HepG2 (cell line): ENCODE data around the gene RNF213. TPM values are rescaled to one million over a fixed set of nuclear protein-coding genes. Genes with fewer than 3 reads are reported as not detected.

ENCODE experiments used
- ATF7-NPFF ChIP-seq: sonication (generic); formaldehyde crosslinking; IDR thresholded peaks from 2 replicates; pipeline ENCODE4 v1.8.1; 2023; ENCODE audit warnings: mild to moderate bottlenecking, low read depth, missing genetic modification reagents, moderate library complexity
- CBFB ChIP-seq: sonication (generic); formaldehyde crosslinking; IDR thresholded peaks from 2 replicates; pipeline ENCODE4 v1.4.0; 2020; ENCODE audit warnings: missing genetic modification reagents
- NFAT5 ChIP-seq: sonication (generic); formaldehyde crosslinking; IDR thresholded peaks from 2 replicates; pipeline ENCODE4 v1.4.0; 2020; ENCODE audit warnings: missing genetic modification reagents
- TFE3 ChIP-seq: IDR thresholded peaks from 2 replicates; pipeline ENCODE4 v1.6.1; 2016
- TGIF2 ChIP-seq: IDR thresholded peaks from 2 replicates; pipeline ENCODE4 v1.6.1; 2016; ENCODE audit warnings: control low read depth, missing compliant biosample characterization
- TSC22D2 ChIP-seq: sonication (generic); formaldehyde crosslinking; IDR thresholded peaks from 2 replicates; pipeline ENCODE4 v1.5.1; 2020; ENCODE audit warnings: missing genetic modification reagents, mild to moderate bottlenecking, borderline replicate concordance
- ZBTB2 ChIP-seq: sonication (generic); formaldehyde crosslinking; IDR thresholded peaks from 2 replicates; pipeline ENCODE4 v1.8.0; 2022; ENCODE audit warnings: low read depth, missing genetic modification reagents
- ZBTB37 ChIP-seq: sonication (generic); formaldehyde crosslinking; IDR thresholded peaks from 2 replicates; pipeline ENCODE4 v1.4.0; 2020; ENCODE audit warnings: mild to moderate bottlenecking, missing genetic modification reagents
- ZNF121 ChIP-seq: sonication (generic); formaldehyde crosslinking; IDR thresholded peaks from 2 replicates; pipeline ENCODE4 v1.5.0; 2020; ENCODE audit warnings: mild to moderate bottlenecking, missing genetic modification reagents
- ZNF17 ChIP-seq: sonication (generic); formaldehyde crosslinking; IDR thresholded peaks from 2 replicates; pipeline ENCODE4 v1.5.0; 2020; ENCODE audit warnings: mild to moderate bottlenecking, missing genetic modification reagents
- ZNF292 ChIP-seq: sonication (generic); formaldehyde crosslinking; IDR thresholded peaks from 2 replicates; pipeline ENCODE4 v1.8.1; 2022; ENCODE audit warnings: mild to moderate bottlenecking, low read depth, missing genetic modification reagents, borderline replicate concordance
- ZNF296 ChIP-seq: sonication (generic); formaldehyde crosslinking; conservative IDR thresholded peaks from 2 replicates; pipeline ENCODE4 v1.5.0; 2020; ENCODE audit warnings: mild to moderate bottlenecking, missing genetic modification reagents
- ZNF567 ChIP-seq: sonication (generic); formaldehyde crosslinking; IDR thresholded peaks from 2 replicates; pipeline ENCODE4 v1.8.1; 2023; ENCODE audit warnings: mild to moderate bottlenecking, missing genetic modification reagents, borderline replicate concordance
- ZNF644 ChIP-seq: IDR thresholded peaks from 2 replicates; pipeline ENCODE4 v1.6.1; 2016; ENCODE audit warnings: low read depth
- polyA plus RNA-seq, 8 experiments: library from polyadenylated mRNA; depleted of rRNA in 3 of 8; stranded (reverse) in 7 of 8; unstranded in 1 of 8; fragments of >200 nt; fragmentation: Illumina TruSeq in 4 of 8; extraction: Trizol in 4 of 8; gene quantifications; 2 replicates each; pipeline versions ENCODE4 v1.2.1 to v1.2.3, GENCODE V29; 2011 to 2016; ENCODE audit warnings: low read depth in 4 of 8, missing spikeins in 1 of 8, mixed read lengths in 1 of 8; ENCODE audit not compliant: insufficient read depth in 1 of 8
- total RNA-seq, 5 experiments: library from RNA; depleted of rRNA; stranded (reverse); fragments of >200 nt; fragmentation: Illumina TruSeq; extraction: Trizol; gene quantifications; 2 replicates each; pipeline ENCODE4 v1.2.3, GENCODE V29; 2016; ENCODE audit warnings: low read depth in 1 of 5
- TF ChIP-seq, protein P1 (sequence below): IDR thresholded peaks from 2 replicates; pipeline ENCODE4 v1.6.1; 2018; ENCODE audit warnings: missing genetic modification reagents
- TF ChIP-seq, protein P2 (sequence below): sonication (generic); formaldehyde crosslinking; IDR thresholded peaks from 2 replicates; pipeline ENCODE4 v1.4.0; 2020; ENCODE audit warnings: missing genetic modification reagents

The RNF213 gene
- total and polyA plus RNA-seq, 2 of the 13 experiments (the other 11 are each of a cell fraction or from before 2014, with no cell fraction given): 38.6 to 38.7 TPM

DNA sequence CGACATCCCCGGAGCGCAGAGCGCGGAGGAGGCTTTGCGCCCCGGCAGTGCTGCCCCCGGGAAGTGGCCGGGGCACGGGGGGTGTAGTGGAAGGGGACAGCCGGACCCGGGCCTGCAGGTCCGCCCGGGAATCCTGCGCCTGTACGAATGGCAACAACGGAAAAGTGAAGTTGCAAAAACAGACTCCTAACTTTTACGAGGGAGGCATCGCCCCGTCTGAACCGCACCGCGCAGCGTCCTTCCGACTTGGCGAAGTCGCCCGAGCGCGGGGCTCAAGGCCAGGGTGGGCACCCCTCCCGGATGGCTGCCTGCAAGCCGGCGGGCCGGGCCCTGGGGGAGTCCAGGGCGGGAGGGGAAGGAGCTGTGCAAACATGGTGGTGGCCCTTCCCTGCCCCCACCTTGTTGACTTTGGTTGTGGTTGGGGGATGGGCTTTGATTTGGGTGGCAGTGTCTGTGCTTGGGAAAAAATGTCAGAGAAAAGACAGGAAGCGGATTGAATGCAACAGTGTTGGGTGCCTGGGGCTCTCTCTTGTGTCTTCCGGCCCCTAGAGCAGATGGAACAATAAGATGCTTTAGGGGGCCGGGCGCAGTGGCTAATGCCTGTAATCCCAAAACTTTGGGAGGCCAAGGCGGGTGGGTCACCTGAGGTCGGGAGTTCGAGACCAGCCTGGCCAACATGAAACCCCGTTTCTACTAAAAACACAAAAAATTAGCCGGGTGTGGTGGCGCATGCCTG lies 675 bp downstream of the RNF213 start (continued):
- TF ChIP-seq NFAT5 (CRISPR knock-in tag) (peak; percentile 85), TGIF2 (peak; percentile 81), ZNF17 (CRISPR knock-in tag) (no peak), ZNF644 (CRISPR knock-in tag) (peak; percentile 74), TSC22D2 (CRISPR knock-in tag) (peak; percentile 21; the same call in 1 of the 2 replicates), ZNF121 (CRISPR knock-in tag) (0 out of 2 replicates have a peak, but pooled peaks have one; percentile 44), ZNF296 (peak; percentile 8; the same call in 1 of the 2 replicates), CBFB (CRISPR knock-in tag) (peak; percentile 96), TFE3 (CRISPR knock-in tag) (peak; percentile 85), ZNF567 (CRISPR knock-in tag) (no peak; the same call in 1 of the 2 replicates), ZBTB37 (CRISPR knock-in tag) (peak; percentile 88), ATF7-NPFF (CRISPR knock-in tag) (peak; percentile 80; the same call in 1 of the 2 replicates), ZBTB2 (CRISPR knock-in tag) (peak; percentile 90), ZNF292 (peak; percentile 68; the same call in 1 of the 2 replicates)
- TF ChIP-seq, protein P1, sequence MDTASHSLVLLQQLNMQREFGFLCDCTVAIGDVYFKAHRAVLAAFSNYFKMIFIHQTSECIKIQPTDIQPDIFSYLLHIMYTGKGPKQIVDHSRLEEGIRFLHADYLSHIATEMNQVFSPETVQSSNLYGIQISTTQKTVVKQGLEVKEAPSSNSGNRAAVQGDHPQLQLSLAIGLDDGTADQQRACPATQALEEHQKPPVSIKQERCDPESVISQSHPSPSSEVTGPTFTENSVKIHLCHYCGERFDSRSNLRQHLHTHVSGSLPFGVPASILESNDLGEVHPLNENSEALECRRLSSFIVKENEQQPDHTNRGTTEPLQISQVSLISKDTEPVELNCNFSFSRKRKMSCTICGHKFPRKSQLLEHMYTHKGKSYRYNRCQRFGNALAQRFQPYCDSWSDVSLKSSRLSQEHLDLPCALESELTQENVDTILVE (CRISPR knock-in tag): peak; percentile 99
- TF ChIP-seq, protein P2, sequence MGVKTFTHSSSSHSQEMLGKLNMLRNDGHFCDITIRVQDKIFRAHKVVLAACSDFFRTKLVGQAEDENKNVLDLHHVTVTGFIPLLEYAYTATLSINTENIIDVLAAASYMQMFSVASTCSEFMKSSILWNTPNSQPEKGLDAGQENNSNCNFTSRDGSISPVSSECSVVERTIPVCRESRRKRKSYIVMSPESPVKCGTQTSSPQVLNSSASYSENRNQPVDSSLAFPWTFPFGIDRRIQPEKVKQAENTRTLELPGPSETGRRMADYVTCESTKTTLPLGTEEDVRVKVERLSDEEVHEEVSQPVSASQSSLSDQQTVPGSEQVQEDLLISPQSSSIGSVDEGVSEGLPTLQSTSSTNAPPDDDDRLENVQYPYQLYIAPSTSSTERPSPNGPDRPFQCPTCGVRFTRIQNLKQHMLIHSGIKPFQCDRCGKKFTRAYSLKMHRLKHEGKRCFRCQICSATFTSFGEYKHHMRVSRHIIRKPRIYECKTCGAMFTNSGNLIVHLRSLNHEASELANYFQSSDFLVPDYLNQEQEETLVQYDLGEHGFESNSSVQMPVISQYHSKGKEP (CRISPR knock-in tag): 0 out of 2 replicates have a peak, but pooled peaks have one; percentile 22
